GM12892 (cell line): Measurements from ENCODE around the gene PAM16.
"Not testable (repeated sequence)": the region's sequence is repeated elsewhere in the genome, so short reads cannot be mapped to it uniquely, and the experiment has no call there.

Experiments
- DNase-seq: peaks from one replicate; pipeline ENCODE4 v3.0.0; 2011; ENCODE audit not compliant: insufficient read length
- FAIRE-seq: peaks from 2 replicates; lab custom pipeline; 2011; peaks lifted over from hg19 to GRCh38; lab: Jason Lieb, UNC
- POLR2A ChIP-seq: IDR thresholded peaks from 2 replicates; pipeline ENCODE4 v1.6.1; 2011; ENCODE audit warnings: low read depth, low read length, control low read depth
- POLR2AphosphoS5 ChIP-seq: IDR thresholded peaks from 2 replicates; pipeline ENCODE4 v1.6.1; 2011; ENCODE audit warnings: low read depth, low read length, control low read depth
- TAF1 ChIP-seq: IDR thresholded peaks from 2 replicates; pipeline ENCODE4 v1.6.1; 2011; ENCODE audit warnings: low read depth, mild to moderate bottlenecking, control low read depth, low read length, borderline replicate concordance

PAM16 gene

GRCh38 chr16:4342866-4343744, 8.0 kb downstream of the PAM16 start:
- FAIRE-seq (no peak), DNase-seq (no peak)
- TF ChIP-seq POLR2A (no peak), POLR2AphosphoS5 (no peak), TAF1 (no peak)

- FAIRE-seq = no peak
- no peak for DNase-seq
- TF ChIP-seq POLR2A (no peak), POLR2AphosphoS5 (no peak), TAF1 (no peak)
These were observed 9.9 kb downstream of the PAM16 start for GRCh38 chr16:4341250-4341649.

- DNase-seq (no peak), FAIRE-seq (no peak)
- TF ChIP-seq POLR2AphosphoS5 (no peak), POLR2A (no peak), TAF1 (no peak)
These were observed 10.7 kb downstream of the PAM16 start for GRCh38 chr16:4340443-4340842.

- FAIRE-seq = no peak
- TF ChIP-seq TAF1 (no peak), POLR2A (no peak), POLR2AphosphoS5 (no peak)
These were observed 11.2 kb downstream of the PAM16 start for GRCh38 chr16:4339909-4340308.

GRCh38 chr16:4339455-4339854, 11.7 kb downstream of the PAM16 start:
- TF ChIP-seq POLR2A (no peak), POLR2AphosphoS5 (no peak), TAF1 (no peak)
- FAIRE-seq (no peak), DNase-seq (no peak)

More at GRCh38 chr16:4339909-4340308, 11.2 kb downstream of the PAM16 start:
- no peak for DNase-seq

GRCh38 chr16:4338712-4339299, 12.3 kb downstream of the PAM16 start:
- DNase-seq (no peak), FAIRE-seq (no peak)
- no peak for TF ChIP-seq POLR2AphosphoS5
- no peak for TF ChIP-seq POLR2A
- TF ChIP-seq TAF1 = no peak

GRCh38 chr16:4338125-4338582, 13.0 kb downstream of the PAM16 start:
- TF ChIP-seq POLR2A (no peak), POLR2AphosphoS5 (no peak), TAF1 (no peak)
- no peak for FAIRE-seq

GRCh38 chr16:4337540-4338088, 13.5 kb downstream of the PAM16 start:
- DNase-seq = no peak
- TF ChIP-seq TAF1 = no peak
- TF ChIP-seq POLR2AphosphoS5 = no peak
- TF ChIP-seq POLR2A = no peak
- no peak for FAIRE-seq

More at GRCh38 chr16:4338125-4338582, 13.0 kb downstream of the PAM16 start:
- DNase-seq = no peak

- DNase-seq (no peak), FAIRE-seq (no peak)
- TF ChIP-seq POLR2AphosphoS5 = no peak
- TF ChIP-seq POLR2A = no peak
- no peak for TF ChIP-seq TAF1
These were observed 14.2 kb downstream of the PAM16 start for GRCh38 chr16:4336701-4337539.

GRCh38 chr16:4334724-4335495, 16.2 kb downstream of the PAM16 start:
- TF ChIP-seq POLR2AphosphoS5 = no peak
- no peak for TF ChIP-seq TAF1
- no peak for TF ChIP-seq POLR2A
- DNase-seq (no peak), FAIRE-seq (no peak)

GRCh38 chr16:4333714-4334113, 17.4 kb downstream of the PAM16 start:
- DNase-seq, FAIRE-seq: not testable (repeated sequence)
